ENCODE data around the gene FMO4. TPM values are rescaled to one million over a fixed set of nuclear protein-coding genes. Genes with fewer than 3 reads are reported as not detected.

FMO4 gene
- total and polyA plus RNA-seq, 2 experiments from 2014 or later, result 3.1 to 3.4 TPM

- TF ChIP-seq EZH2phosphoT487 (IDR thresholded peaks at IDR 0.05; ENCODE audit: unreplicated experiment) (no peak), ZNF462 (CRISPR knock-in tag; IDR thresholded peaks at IDR 0.05) (no peak), EZH2 (IDR thresholded peaks at IDR 0.05; ENCODE audit: low read depth, unreplicated experiment) (no peak), NANOG (IDR thresholded peaks at IDR 0.05; ENCODE audit: borderline replicate concordance) (no peak), CTCF (conservative IDR thresholded peaks at IDR 0.05; ENCODE audit: low read depth in 2 of 2) (no peak), REST (IDR thresholded peaks at IDR 0.05; ENCODE audit: unreplicated experiment) (no peak), ZNF331 (CRISPR knock-in tag; IDR thresholded peaks at IDR 0.05; ENCODE audit: low read depth) (no peak), JUNB (IDR thresholded peaks at IDR 0.05; ENCODE audit: unreplicated experiment) (no peak), ZNF114 (CRISPR knock-in tag; IDR thresholded peaks at IDR 0.05) (no peak), STAT1 (IDR thresholded peaks at IDR 0.05; ENCODE audit: unreplicated experiment) (no peak), POLR2AphosphoS5 (IDR thresholded peaks at IDR 0.05; ENCODE audit: low read depth) (no peak), CREB1 (CRISPR knock-in tag; IDR thresholded peaks at IDR 0.05; ENCODE audit: low read depth) (no peak), ETS1 (IDR thresholded peaks at IDR 0.05) (no peak)
- H3K4me1 Mint-ChIP-seq, result peaks cover 59% of the 10 kb centered on the region
- peaks cover 5% of the 10 kb centered on the region; the same call in 2 of the 3 replicates for H3K36me3 Mint-ChIP-seq (ENCODE audit: low read depth)
- Histone ChIP-seq H3K36me3 (ENCODE audit: insufficient read depth) (no peaks in the 10 kb centered on the region), H2AFZ (no peak overlapping the region), H4K20me1 (replicated peaks; ENCODE audit: insufficient read depth) (no peaks in the 10 kb centered on the region), H3K9me2 (ENCODE audit: insufficient read depth) (peaks cover 4% of the 10 kb centered on the region; the same call in 1 of the 2 replicates), H3K27me3 (ENCODE audit: insufficient read depth) (no peaks in the 10 kb centered on the region), H3K4me2 (peak overlapping the region; percentile 14; the same call in 1 of the 2 replicates), H3K4me3 (no peak overlapping the region), H3K4me1 (ENCODE audit: insufficient read depth) (peaks cover 55% of the 10 kb centered on the region), H3K27ac (ENCODE audit: low read depth) (no peak overlapping the region), H3K79me2 (replicated peaks; ENCODE audit: insufficient read depth) (no peaks in the 10 kb centered on the region), H3F3A (replicated peaks; ENCODE audit: low read depth) (no peaks in the 10 kb centered on the region)
- DNase-seq (ENCODE audit: low spot score) (no peak), ATAC-seq (no peak)
- peaks cover 5% of the 10 kb centered on the region; the same call in 2 of the 3 replicates for H3K9me3 Mint-ChIP-seq
- H3K27me3 Mint-ChIP-seq (ENCODE audit: insufficient read depth, low read depth, poor library complexity), result peaks cover 5% of the 10 kb centered on the region
- H3K4me3 Mint-ChIP-seq, result no peak overlapping the region
- H3K27ac Mint-ChIP-seq, result no peak overlapping the region
Observed at GRCh38 chr1:171295821-171296220, 18.2 kb upstream of the FMO4 start.

All from GM23338 (cell line).